GM03348 (cell line): ENCODE data around the gene AFDN.

Experiments
- DNase-seq: peaks from one replicate; pipeline ENCODE4 v3.0.0; 2012; ENCODE audit warnings: low spot score

AFDN gene

GRCh38 chr6:167927246-167927645, 100.5 kb downstream of the AFDN start:
- no peak for DNase-seq

- DNase-seq: no peak
Observed at GRCh38 chr6:167928111-167928510, 101.4 kb downstream of the AFDN start.

DNA sequence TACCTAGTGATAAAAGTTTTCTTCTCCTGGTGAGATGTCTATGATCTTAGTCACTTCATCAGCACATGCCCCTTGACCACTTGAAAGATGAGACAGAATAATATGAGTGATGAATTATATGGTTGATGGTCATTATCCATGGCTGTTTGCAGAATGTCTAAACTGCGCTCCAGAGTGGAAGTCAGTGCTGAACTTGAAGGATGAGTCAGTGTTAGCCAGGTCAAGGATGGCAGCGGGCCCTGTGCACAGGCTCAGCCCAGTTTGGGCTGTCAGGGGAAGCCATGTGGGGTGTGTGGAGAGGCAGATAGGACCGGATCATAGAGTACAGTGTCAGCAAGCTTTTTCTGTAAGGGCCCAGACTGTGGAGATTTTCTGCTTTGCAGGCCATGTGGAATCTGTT, 103.6 kb downstream of the AFDN start:
- peak; percentile 14 for DNase-seq

DNA sequence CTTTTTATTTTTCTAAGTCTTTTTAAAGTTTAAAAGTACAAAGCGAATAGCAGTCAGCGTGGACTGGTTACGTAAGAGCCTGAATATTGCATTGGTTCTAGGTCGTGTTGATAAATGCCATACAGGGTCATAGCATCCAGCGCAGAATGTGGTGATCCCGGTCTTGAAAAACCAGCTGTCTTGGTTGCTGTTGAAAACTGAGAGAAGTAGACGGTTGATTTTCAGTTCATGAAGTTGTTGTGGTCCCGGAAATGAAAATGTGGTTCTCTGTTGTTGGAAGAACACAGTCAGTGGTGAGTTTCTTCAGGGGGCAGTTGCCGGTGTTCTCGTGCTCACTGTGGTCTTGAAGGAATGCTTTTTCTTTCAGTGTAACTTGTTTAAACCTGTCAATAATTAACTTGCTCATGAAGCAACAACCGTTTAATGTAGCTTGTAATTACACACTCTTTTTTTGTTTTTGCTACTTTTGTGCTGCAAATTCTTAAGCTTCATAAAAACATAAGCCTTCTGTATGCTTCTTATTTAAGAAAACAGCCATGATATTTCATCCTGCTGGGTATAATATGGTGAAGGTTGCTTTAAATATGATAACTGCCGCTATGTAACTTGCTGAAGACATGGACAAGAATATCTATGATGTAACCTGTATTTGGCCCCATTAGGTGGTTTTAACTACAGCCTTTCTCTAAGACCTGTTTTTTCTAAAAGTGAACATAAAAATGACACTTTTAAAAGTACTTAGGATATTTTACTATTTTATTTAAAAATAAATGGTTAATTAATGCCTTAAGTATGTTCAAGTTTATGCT, 106.0 kb downstream of the AFDN start:
- no peak for DNase-seq

GRCh38 chr6:167933290-167933689, 106.6 kb downstream of the AFDN start:
- no peak for DNase-seq

GRCh38 chr6:167933847-167934246, 107.1 kb downstream of the AFDN start:
- no peak for DNase-seq

DNA sequence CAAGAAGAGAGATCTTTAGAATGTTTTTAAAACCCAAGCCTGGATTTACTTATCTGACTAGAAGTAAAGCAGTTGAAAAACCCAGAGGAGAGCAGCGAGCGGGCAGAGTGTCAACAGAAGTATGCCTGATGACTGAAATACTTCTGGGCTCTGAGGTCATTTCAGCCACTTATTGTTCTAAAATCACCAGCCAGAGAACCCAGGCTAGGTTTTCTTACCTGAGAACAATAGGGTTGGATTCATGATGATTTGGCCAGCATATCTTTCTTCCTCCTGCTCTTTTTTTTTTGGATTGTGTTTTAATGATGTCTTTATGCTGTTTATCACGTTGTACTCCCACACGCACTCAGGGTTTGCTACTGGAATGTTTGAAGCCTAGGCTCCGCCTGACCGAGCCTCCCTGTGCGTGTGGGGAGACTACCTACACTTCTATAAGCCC, 107.7 kb downstream of the AFDN start:
- DNase-seq: no peak

- DNase-seq: no peak
Observed at GRCh38 chr6:167936051-167936450, 109.3 kb downstream of the AFDN start.

DNA sequence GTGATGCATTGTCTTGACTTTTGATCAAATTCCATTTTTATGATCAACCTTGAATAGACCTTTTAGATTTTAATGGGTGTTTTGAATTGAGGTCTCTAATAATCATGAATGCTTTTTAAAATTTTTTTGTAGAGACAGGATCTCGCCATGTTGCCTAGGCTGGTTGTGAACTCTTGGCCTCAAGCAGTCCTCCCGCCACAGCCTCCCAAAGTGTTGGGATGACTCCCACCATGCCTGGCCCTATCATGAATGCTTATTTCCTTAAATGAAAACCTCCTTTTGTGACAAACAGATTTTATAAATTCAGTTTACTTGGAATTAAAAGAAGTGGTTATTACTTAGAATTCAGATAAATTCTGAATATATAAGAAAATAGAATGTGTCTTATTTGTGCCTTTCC, 110.6 kb downstream of the AFDN start:
- no peak for DNase-seq

DNA sequence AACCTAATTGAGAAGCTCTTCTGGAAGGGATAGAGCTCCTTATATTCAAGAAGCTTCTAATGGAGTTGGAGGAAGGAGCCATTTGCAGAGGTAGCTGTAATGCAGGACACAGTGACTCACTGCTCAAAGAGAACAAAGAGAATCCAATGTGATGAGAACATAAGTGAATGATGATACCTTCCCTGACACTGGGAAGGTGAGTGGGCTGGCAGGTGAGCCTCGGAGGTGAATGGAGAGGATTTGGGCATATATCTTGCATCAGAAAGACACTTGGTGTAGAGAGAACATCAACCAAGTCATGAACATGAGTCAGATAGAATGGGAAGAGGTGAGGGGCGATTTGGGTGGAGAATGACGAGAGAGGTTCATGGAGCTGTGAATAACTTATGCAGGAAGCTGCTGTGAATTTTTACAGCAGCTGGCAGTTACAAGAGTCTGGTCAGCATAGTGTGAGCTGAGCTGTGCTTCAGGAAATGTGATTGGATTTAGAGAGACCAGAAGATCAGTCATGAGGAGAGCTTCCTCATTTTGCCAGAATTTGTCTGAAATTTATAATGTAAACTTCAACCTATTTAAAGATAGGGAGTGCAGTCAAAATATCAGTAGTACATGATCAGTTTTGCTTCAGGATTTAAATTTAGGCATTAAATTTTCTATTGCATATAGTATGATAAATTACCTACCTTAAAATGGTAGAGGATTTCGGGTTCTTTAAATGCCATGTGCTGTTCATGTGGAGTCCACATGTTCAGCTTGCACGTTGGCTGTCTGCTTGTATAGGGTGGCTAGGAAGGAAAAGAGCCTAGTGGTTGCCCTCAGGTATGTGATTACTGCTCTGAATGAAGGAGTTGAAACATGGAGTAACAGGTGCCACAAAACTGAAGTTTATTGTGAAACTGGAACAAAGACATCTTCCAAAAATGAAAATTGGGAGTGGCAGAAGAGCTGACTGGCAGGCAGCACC, 111.5 kb downstream of the AFDN start:
- no peak for DNase-seq

- DNase-seq: no peak
Observed at GRCh38 chr6:167941822-167942221, 115.1 kb downstream of the AFDN start.

GRCh38 chr6:167944130-167944529, 117.4 kb downstream of the AFDN start:
- no peak for DNase-seq

- no peak for DNase-seq
Observed at GRCh38 chr6:167946007-167946406, 119.3 kb downstream of the AFDN start.

DNA sequence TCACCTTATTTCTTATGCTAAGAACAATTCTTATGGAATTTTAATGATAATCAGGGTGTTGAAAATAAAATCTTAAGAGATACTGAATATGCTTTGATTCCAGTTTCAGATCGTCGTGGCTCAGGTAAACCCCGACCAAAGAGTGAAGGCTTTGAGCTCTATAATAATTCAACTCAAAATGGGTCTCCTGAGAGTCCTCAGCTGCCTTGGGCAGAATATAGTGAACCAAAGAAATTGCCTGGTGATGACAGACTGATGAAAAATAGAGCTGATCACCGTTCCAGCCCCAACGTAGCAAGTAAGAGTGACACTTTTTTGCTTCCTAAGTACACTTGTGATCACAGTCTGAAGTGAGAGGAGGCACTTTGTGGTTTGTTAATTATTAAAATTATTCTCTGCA, 119.9 kb downstream of the AFDN start:
- no peak for DNase-seq

GRCh38 chr6:167947716-167948115, 121.0 kb downstream of the AFDN start:
- no peak for DNase-seq

DNA sequence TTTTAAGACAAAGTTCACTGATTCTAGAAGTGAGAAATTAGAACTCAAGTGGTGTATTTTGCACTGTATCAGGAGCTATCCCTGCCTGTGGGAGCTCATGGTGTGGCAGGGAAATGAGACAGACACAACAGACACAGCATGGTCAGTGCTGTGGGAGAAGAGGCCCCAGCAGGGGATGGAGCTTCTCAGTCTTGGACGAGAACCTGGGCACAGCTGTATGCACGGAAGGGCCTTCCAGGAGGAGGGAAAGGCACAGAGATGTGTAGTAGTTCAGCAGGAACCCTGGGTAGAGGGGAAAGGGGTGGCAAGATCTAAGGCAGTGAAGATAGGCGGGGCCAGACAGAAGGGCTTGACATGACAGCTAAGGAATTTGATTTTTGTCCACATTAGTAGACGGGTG, 122.0 kb downstream of the AFDN start:
- no peak for DNase-seq

- no peak for DNase-seq
Observed at GRCh38 chr6:167949121-167949684, 122.5 kb downstream of the AFDN start.

DNA sequence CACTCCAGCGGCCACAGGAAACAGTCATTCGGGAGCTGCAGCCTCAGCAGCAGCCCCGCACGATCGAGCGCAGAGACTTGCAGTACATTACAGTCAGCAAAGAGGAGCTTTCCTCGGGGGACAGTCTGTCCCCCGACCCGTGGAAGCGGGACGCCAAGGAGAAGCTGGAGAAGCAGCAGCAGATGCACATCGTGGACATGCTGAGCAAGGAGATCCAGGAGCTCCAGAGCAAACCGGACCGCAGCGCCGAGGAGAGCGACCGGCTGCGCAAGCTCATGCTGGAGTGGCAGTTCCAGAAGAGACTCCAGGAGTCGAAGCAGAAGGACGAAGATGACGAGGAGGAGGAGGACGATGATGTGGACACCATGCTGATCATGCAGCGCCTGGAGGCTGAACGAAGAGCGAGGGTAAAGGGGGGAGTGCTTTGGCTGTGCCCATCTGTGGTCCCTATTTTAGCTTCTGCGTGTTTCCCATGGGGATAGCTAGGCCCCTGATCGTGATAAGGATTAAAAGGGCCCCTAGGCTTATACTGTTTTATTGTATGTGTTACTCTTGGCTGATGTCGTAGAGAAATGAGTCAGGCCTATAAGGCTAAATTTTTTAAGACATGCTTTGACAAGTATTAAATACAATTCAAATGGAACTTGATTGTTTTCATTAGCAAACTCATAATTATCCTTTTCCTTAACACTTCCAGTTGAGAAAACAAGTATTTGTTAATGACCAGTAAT, 125.2 kb downstream of the AFDN start:
- DNase-seq: no peak

GRCh38 chr6:167952512-167952859, 125.8 kb downstream of the AFDN start:
- DNase-seq: no peak

GRCh38 chr6:167953551-167953950, 126.8 kb downstream of the AFDN start:
- no peak for DNase-seq

DNA sequence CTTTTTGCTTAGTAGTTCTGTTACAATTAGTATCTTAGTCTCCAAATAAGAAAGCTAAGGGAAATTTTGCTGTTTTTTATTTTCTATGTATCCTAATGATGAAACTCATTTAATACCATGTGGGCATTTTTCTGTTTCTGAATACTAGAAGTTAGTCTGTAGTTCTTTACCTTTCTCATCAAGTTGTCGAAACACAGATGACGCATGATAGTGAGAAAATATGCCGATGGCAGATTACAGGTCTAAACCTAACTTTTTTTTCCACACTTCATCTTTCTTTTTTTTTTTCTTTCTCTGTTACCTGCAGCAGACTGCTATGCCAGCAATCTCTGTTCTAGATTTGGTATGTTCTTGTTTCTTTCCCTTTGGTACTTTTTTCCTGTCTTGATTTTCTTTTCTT, 127.4 kb downstream of the AFDN start:
- no peak for DNase-seq

DNA sequence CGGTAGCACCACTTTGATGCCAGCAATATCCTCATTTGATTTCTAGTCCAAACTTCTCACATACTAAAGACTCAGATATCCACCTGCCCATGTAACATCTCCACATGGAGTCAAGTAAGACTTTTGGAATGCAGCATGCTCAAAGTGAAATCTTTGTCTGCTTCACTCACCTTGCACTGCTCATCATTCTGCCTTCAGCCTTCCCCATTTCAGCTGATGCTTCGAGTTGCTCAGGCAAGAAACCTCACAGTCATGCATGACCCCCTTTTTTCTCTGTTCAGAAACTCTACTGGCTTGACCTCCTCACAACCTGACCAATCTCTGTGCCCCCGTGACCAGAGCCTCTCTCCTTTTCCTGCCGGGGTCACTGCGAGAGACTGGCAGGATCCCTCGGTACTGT, 129.8 kb downstream of the AFDN start:
- DNase-seq: no peak
